Endothelial cell of umbilical vein (primary cell): ENCODE data around the gene SAMD1. TPM values are rescaled to one million over a fixed set of nuclear protein-coding genes. Genes with fewer than 3 reads are reported as not detected.

Source experiments
- BruUV-seq: library from RNA; stranded (reverse); fragments of 400-500 nt; replicated peaks from 2 replicates; lab custom pipeline; 2021; lab: Mats Ljungman, UMichigan
- CTCF ChIA-PET: fragments of 300-600, 350-600 bp; sonication (Branson Sonifier 250); formaldehyde crosslinking; loops from one replicate; lab custom pipeline; 2021; ENCODE audit warnings: antibody characterized with exemption, inconsistent platforms; lab: Charles Lee
- POLR2A ChIA-PET: fragments of 300-600, 350-600 bp; sonication (Branson Sonifier 250); formaldehyde crosslinking; loops from one replicate; lab custom pipeline; 2021; ENCODE audit warnings: antibody characterized with exemption, inconsistent platforms; lab: Charles Lee
- DNase-seq: peaks from one replicate; pipeline ENCODE4 v3.0.0-alpha.2; 2011; ENCODE audit warnings: low read depth, low spot score
- FAIRE-seq: peaks from 2 replicates; lab custom pipeline; 2011; peaks lifted over from hg19 to GRCh38; lab: Jason Lieb, UNC
- H2AFZ ChIP-seq: 2 replicates; pipeline ENCODE4 v1.6.0; 2012; ENCODE audit warnings: low read depth, low read length, control low read depth, inconsistent platforms
- H3K27ac ChIP-seq: 2 replicates; pipeline ENCODE4 v1.5.1; 2011; ENCODE audit warnings: low read depth, mild to moderate bottlenecking, control low read depth, low read length, moderate library complexity; ENCODE audit not compliant: insufficient read depth
- H3K27me3 ChIP-seq, 2 experiments: 2 replicates each; pipeline versions ENCODE4 v1.6.0 to v1.6.1; 2011; ENCODE audit warnings: low read length in 2 of 2, mixed read lengths in 1 of 2; ENCODE audit not compliant: control insufficient read depth in 2 of 2, insufficient read depth in 2 of 2
- H3K36me3 ChIP-seq, 2 experiments: 2 replicates in 1 of 2; 3 replicates in 1 of 2; pipeline ENCODE4 v1.5.1; 2011; ENCODE audit warnings: low read length in 2 of 2, mild to moderate bottlenecking in 1 of 2, moderate library complexity in 1 of 2; ENCODE audit not compliant: control insufficient read depth in 2 of 2, insufficient read depth in 2 of 2; ENCODE audit errors: extremely low read depth in 1 of 2
- H3K4me1 ChIP-seq: 3 replicates; pipeline ENCODE4 v1.5.1; 2011; ENCODE audit warnings: mild to moderate bottlenecking, low read length; ENCODE audit not compliant: control insufficient read depth, insufficient read depth; ENCODE audit errors: extremely low read depth
- H3K4me2 ChIP-seq: 2 replicates; pipeline ENCODE4 v1.6.1; 2011; ENCODE audit warnings: low read length, control low read depth, mixed read lengths; ENCODE audit not compliant: insufficient read depth
- H3K4me3 ChIP-seq, 3 experiments: fragments of 200-600 bp in 1 of 3; sonication (generic), shearing (Covaris generic) in 1 of 3; replicated peaks in 1 of 3; 2 replicates each; pipeline ENCODE4 v1.5.1; 2011 to 2016; ENCODE audit warnings: control low read depth in 3 of 3, low read length in 3 of 3, mild to moderate bottlenecking in 2 of 3, inconsistent platforms in 1 of 3, low read depth in 1 of 3, moderate library complexity in 1 of 3; ENCODE audit not compliant: insufficient read depth in 1 of 3
- H3K79me2 ChIP-seq: 2 replicates; pipeline ENCODE4 v1.6.0; 2012; ENCODE audit warnings: low read length, inconsistent platforms; ENCODE audit not compliant: control insufficient read depth, insufficient read depth
- H3K9ac ChIP-seq: replicated peaks from 2 replicates; pipeline ENCODE3; 2011; ENCODE audit warnings: low read length, control low read depth; ENCODE audit not compliant: insufficient read depth; ENCODE audit errors: extremely low read depth
- H3K9me1 ChIP-seq: replicated peaks from 3 replicates; pipeline ENCODE4 v1.6.0; 2011; ENCODE audit warnings: mild to moderate bottlenecking, low read length; ENCODE audit not compliant: control insufficient read depth, insufficient read depth; ENCODE audit errors: extremely low read depth
- H3K9me3 ChIP-seq: replicated peaks from 2 replicates; pipeline ENCODE4 v1.5.1; 2012; ENCODE audit warnings: low read length, inconsistent platforms; ENCODE audit not compliant: control insufficient read depth, insufficient read depth
- H4K20me1 ChIP-seq: replicated peaks from 2 replicates; pipeline ENCODE3; 2011; ENCODE audit warnings: mild to moderate bottlenecking, low read length; ENCODE audit not compliant: control insufficient read depth, insufficient read depth; ENCODE audit errors: extremely low read depth
- CTCF ChIP-seq, 2 donors: IDR thresholded peaks; 1 replicate in 1 of 2; 2 replicates in 1 of 2; pipeline ENCODE4 v1.5.1; 2011; ENCODE audit warnings: low read length in 2 of 2, mild to moderate bottlenecking in 2 of 2, moderate library complexity in 2 of 2, control low read depth in 1 of 2, inconsistent platforms in 1 of 2, low read depth in 1 of 2; ENCODE audit not compliant: insufficient read depth in 1 of 2; ENCODE audit errors: extremely low read depth in 1 of 2
- EZH2 ChIP-seq: IDR thresholded peaks from 2 replicates; pipeline ENCODE4 v1.6.1; 2012; ENCODE audit warnings: borderline replicate concordance, low read depth, mild to moderate bottlenecking, moderate library complexity, low read length, inconsistent platforms; ENCODE audit not compliant: severe bottlenecking
- FOS ChIP-seq: IDR thresholded peaks from 2 replicates; pipeline ENCODE4 v1.6.1; 2011; ENCODE audit warnings: mild to moderate bottlenecking, low read length, moderate library complexity, borderline replicate concordance; ENCODE audit not compliant: insufficient read depth
- GATA2 ChIP-seq: IDR thresholded peaks from 2 replicates; pipeline ENCODE4 v1.7.0; 2011; ENCODE audit warnings: low read depth, mild to moderate bottlenecking, moderate library complexity, mixed read lengths, low read length; ENCODE audit not compliant: insufficient read length, insufficient read depth
- JUN ChIP-seq: IDR thresholded peaks from 2 replicates; pipeline ENCODE4 v1.6.1; 2011; ENCODE audit warnings: borderline replicate concordance, low read depth; ENCODE audit not compliant: insufficient read length, insufficient read depth
- MAX ChIP-seq: IDR thresholded peaks from 2 replicates; pipeline ENCODE4 v1.6.1; 2011; ENCODE audit not compliant: insufficient read depth, insufficient read length
- MYC ChIP-seq: IDR thresholded peaks from one replicate; pipeline ENCODE4 v1.6.1; 2011; ENCODE audit warnings: mild to moderate bottlenecking, low read depth, low read length
- POLR2A ChIP-seq: IDR thresholded peaks from 2 replicates; pipeline ENCODE4 v1.6.1; 2012; ENCODE audit warnings: low read depth, mild to moderate bottlenecking, control low read depth, low read length
- POLR2AphosphoS5 ChIP-seq: IDR thresholded peaks from 2 replicates; pipeline ENCODE4 v1.6.1; 2012; ENCODE audit warnings: low read depth, mild to moderate bottlenecking, control low read depth, low read length, moderate library complexity; ENCODE audit not compliant: insufficient read depth
- dilution Hi-C: fragments of 300-500 bp; cut with MboI; formaldehyde crosslinking; loops from one replicate; pipeline ENCODE4 v1.15.0; 2019; ENCODE audit warnings: low sequenced_read_pairs; ENCODE audit not compliant: extremely low pct_ligation_motif_present
- intact Hi-C: fragments of 100-400 bp; cut with micrococcal nuclease; formaldehyde crosslinking; loops from one replicate; pipeline ENCODE4 v1.10.0; 2022
- polyA plus RNA-seq, 4 experiments: library from polyadenylated mRNA; depleted of rRNA in 3 of 4; stranded (reverse) in 3 of 4; unstranded in 1 of 4; fragments of >200 nt; gene quantifications; 2 replicates each; pipeline versions ENCODE4 v1.2.1 to v1.2.3, GENCODE V29; 2011 to 2012; ENCODE audit warnings: missing spikeins in 1 of 4
- total RNA-seq: library from RNA; stranded (reverse); gene quantifications from 2 replicates; pipeline ENCODE4 v1.2.3, GENCODE V29; 2021

SAMD1 gene
- total and polyA plus RNA-seq, 2 donors (not counting 3 experiments of a cell fraction or from before 2014, with no cell fraction given), result 14.1 to 35.9 TPM

- Histone ChIP-seq H3K36me3 (peaks cover 0 to 1% of the 10 kb centered on the region in 2 experiments), H3K27ac (no peak overlapping the region), H3K9me3 (no peaks in the 10 kb centered on the region), H4K20me1 (no peaks in the 10 kb centered on the region), H2AFZ (no peak overlapping the region), H3K9ac (no peak overlapping the region), H3K4me2 (no peak overlapping the region), H3K27me3 (no peaks in the 10 kb centered on the region), H3K79me2 (peaks cover 22% of the 10 kb centered on the region), H3K9me1 (no peaks in the 10 kb centered on the region), H3K4me1 (peaks cover 17% of the 10 kb centered on the region), H3K4me3 (no peak overlapping the region)
- CTCF ChIA-PET, result interaction anchor here (0.7 kb wide), 1 partner anchor 92 kb away, joined by 3 read pairs; no protein-coding TSS in a partner anchor
- POLR2A ChIA-PET, result no interaction called here
- TF ChIP-seq GATA2 (no peak), CTCF (IDR thresholded peaks at IDR 0.05; ENCODE audit: extremely low read depth in 1 of 2, insufficient read depth in 1 of 2, low read depth in 1 of 2, low read length in 2 of 2) (no peak), MAX (no peak), JUN (no peak), POLR2A (no peak), FOS (no peak), POLR2AphosphoS5 (no peak), EZH2 (no peak), MYC (no peak)
- DNase-seq, result no peak
- BruUV-seq, result no TSS peak
- intact Hi-C loops, result no loop called here
- no peak for FAIRE-seq
- dilution Hi-C loops, result no loop called here
Measured at GRCh38 chr19:14111486-14111885, 20.9 kb upstream of the SAMD1 start.
